GM12891 (cell line): ENCODE measurements around the gene C1orf74.

Source experiments
- POLR2A ChIP-seq: IDR thresholded peaks from 2 replicates; pipeline ENCODE4 v1.6.1; 2011; ENCODE audit warnings: low read depth, low read length, control low read depth
- POLR2AphosphoS5 ChIP-seq: IDR thresholded peaks from 2 replicates; pipeline ENCODE4 v1.6.1; 2011; ENCODE audit warnings: low read depth, low read length, control low read depth
- TAF1 ChIP-seq: IDR thresholded peaks from 2 replicates; pipeline ENCODE4 v1.6.1; 2011; ENCODE audit warnings: low read depth, low read length, control low read depth

- TF ChIP-seq POLR2AphosphoS5 (no peak), POLR2A (no peak), TAF1 (no peak)
Observed at GRCh38 chr1:209746451-209747165, 37.8 kb downstream of the C1orf74 start.
